GM18502 (cell line): Measurements from ENCODE around the gene NET1.
"Not testable (repeated sequence)": the region's sequence is repeated elsewhere in the genome, so short reads cannot be mapped to it uniquely, and the experiment has no call there.

Experiments used
- ATAC-seq: cut with Tn5 transposase; IDR thresholded peaks from one replicate; pipeline ENCODE4 v1.9.1; 2021; ENCODE audit warnings: mild to moderate bottlenecking; ENCODE audit not compliant: unreplicated experiment, poor library complexity

NET1 gene

GRCh38 chr10:5396556-5397300 is 15.6 kb upstream of the NET1 start:
- no peak for ATAC-seq

- no peak for ATAC-seq
These were observed 13.0 kb upstream of the NET1 start for GRCh38 chr10:5399332-5399731.

DNA sequence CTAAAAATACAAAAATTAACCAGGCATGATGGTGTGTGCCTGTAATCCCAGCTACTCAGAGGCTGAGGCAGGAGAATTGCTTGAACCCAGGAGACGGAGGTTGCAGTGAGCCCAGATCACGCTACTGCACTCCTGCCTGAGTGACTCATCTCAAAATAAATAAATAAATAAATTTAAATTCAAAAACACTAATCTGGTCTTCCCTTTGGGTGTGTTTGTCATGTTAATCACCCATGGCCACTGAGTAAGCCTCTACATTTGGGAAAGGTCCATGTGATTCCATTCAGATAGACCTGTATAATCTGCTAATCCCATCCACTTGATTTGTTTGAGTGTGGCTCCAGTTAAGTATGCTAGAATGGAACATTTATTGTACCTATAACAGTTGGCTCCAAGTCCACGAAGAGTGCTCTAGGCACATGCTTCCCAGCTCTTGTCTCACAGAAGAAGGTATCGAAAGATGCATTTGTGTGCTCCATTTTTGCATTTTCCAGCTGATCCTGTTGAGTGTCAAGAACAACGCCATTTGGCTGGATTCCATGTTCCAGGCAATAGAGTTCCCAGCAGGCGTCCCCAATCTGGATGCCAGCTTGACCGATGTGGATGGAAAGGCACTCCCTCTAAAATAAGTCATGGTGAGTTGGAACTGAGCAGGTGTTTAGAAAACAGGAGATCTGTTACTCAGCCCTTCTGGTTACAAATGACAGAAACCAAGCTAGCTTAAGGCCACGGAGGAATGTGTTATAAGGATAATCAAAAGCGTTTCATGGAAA is 11.7 kb upstream of the NET1 start:
- no peak for ATAC-seq

DNA sequence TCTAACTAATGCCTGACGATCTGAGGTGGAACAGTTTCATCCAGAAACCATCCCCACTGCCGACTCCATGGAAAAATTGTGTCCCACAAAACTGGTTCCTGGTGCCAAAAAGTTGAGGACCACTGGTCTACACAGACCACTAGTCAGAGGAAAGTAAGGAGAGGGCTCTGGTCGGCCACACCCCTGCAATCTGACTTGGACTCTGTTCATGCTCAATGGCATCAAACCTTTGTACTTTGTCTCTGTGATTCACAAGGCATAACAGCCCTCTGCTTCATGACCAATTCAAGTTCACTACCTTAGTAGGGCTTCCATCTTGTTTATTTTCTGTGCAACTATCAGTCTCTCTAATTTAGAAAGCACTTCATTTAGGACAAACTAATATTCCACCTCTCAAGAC is 9.6 kb upstream of the NET1 start:
- ATAC-seq: no peak

DNA sequence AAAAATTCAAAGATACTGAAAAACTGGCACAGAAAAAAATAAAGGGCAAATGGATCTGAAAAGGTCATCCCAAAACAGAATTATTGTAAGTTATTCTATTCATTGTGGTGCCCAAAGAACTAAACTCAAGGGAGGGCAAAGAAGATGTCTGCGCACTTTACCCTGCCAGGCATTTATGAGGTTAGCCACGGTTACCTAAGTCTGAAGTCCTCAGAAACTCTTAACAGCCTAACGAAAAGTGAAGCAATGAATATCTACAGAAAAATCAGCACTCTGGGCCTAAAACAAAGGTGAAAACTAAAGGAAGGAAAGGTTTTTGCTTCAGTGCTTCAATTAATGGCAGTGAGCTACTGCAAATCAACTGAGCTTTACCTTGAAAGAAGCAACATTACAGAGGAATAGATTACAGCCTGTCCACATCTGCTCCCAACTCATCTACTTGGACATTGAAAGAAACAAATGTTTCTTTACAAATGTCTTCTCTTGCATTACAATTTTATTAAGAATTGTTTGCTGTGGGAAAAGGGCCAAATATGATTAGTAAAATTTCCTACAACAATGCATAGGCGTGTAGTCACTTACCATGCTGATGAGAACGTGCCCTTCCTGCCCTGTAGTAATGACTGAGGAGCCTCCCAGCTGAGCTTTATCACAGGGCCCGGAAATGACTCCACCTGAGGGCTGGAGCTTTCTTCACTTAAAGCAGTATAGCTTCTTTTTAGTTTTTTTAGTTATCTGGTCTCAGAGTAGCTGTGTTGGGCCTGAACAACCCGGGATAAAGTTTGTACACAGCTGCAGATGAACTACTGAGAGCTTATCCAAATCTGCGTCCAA is 7.9 kb upstream of the NET1 start, which contains the start of gene TUBAL3:
TSS of gene TUBAL3 (minus strand) at position 621 of the 834 bp plus-strand sequence. CDS start at position 585, 36 bp downstream.
- ATAC-seq: no peak

GRCh38 chr10:5406918-5407317 is 5.4 kb upstream of the NET1 start:
- no peak for ATAC-seq

GRCh38 chr10:5410787-5411186 is 1.6 kb upstream of the NET1 start:
- not testable (repeated sequence) for ATAC-seq

DNA sequence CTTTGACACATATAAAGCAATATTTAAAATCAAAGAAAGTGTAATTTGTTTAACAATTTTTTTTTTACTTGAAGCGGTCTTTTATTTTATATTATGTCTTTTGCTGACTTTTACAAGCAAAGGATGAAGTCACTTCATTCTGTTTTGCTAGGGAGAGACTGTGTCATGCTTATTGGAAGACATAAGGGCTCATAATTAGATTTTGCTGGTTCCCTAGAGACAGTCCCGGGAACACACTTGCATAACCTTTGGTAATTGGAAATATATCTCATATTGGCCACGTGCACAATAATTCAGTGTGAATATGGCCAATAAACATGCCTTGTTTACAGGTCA is 448 bp upstream of the NET1 start:
- ATAC-seq: no peak

GRCh38 chr10:5413012-5413938 is 918 bp downstream of the NET1 start:
- no peak for ATAC-seq

GRCh38 chr10:5416981-5417380 is 4.6 kb downstream of the NET1 start:
- ATAC-seq: no peak

- no peak for ATAC-seq
These were observed 6.2 kb downstream of the NET1 start for GRCh38 chr10:5418584-5418983.

DNA sequence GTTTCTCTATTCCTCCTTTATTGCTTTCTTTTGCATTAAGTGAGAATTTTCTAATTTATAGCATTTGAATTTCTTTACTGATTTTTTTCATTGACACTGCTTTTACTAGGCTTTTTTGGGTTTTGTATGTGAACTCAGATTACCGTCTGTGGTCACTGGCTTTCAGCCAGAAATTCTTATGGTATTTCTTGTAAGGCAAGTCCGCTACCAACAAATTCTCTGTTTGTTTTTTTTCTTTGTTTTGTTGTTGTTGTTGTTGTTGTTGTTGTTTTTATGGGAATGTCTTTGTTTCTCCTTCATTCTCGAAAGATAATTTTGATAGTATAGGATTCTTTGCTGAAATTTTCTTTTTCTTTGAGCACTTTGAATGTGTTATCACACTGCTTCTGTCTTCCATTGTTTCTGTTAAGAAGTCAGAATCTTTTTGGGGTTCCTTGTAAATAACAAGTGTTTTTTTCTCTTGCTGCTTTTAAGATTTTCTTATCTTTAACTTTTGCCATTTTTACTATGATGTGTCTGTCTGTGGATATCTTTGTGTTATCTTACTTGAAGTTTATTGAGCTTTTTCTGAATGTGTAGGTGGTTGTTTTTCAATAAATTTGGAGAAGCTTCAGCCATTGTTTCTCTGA is 7.2 kb downstream of the NET1 start:
- no peak for ATAC-seq

DNA sequence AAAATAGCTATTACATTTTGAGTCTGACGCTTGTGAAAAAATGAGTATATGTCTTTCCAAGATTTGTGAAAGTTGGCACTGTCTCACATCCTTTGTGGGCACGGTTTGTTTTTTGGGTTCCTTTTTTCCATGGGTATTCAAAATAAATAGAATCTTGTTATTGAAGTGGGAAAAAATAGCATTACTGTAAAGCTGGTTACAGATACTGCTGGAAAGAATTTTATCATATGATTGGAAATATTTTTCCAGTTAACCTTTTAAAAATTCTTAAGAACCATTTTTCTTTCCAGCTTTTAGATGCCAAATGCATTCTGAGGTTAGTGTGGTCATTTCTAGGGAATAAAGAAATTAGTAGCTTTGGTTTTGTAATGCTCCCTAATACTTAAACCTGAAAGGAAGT is 11.4 kb downstream of the NET1 start:
- no peak for ATAC-seq

DNA sequence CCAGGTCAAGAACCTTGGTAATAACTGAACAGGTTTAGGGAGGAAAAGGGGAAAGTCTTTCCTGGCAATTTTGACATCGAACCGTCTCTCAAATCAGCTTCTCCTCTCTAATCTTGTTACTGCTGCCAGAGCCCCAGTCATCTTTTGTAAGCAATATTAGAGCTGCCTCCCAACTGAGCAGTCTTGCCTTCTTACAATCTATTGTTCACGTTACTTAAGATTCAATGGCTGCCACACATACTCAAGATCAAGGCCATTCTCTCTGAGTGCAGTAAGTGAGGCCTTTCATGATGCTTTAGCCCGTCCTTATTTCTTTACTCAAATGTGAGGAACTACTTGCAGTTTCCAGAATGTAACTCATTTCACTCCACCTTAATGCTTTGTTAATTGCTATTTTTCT is 12.4 kb downstream of the NET1 start:
- no peak for ATAC-seq

DNA sequence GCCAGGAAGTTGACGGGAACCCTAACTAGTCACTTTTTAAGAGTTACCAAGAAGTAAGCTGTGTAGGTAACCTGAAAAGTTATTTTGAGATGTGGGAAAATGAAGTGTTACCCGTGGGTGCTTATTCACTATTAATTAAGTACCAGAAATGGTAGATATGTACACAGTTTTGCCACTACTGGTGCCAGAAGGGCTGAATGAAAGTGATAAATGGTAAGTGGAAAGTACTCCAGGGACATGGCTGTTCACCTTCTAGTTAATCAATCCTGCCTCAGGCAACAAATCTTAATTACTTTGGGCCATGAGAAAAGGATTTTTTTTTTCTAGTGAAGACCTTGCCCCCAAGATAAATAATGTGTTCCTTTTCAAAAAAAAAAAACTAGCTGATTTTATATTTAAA is 15.8 kb downstream of the NET1 start:
- no peak for ATAC-seq

DNA sequence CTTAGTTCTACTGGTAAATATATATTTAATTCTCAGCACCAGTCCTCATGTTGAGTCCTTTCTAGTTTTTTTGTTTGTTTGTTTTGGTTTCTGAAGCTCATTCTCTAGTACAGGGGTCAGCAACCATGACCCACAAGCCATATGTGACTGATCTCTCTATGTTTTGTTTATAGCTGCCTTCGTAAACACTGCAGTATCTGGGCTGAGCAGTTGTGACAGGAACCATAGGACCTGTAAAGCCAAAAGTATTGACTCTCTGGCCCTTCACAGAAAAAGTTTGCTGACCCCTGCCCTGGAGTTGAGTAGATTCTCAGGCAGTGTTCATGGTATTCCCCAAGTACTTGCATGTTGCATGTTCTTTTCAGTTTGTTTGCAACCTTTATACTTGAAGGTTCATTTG is 20.8 kb downstream of the NET1 start:
- ATAC-seq: no peak

DNA sequence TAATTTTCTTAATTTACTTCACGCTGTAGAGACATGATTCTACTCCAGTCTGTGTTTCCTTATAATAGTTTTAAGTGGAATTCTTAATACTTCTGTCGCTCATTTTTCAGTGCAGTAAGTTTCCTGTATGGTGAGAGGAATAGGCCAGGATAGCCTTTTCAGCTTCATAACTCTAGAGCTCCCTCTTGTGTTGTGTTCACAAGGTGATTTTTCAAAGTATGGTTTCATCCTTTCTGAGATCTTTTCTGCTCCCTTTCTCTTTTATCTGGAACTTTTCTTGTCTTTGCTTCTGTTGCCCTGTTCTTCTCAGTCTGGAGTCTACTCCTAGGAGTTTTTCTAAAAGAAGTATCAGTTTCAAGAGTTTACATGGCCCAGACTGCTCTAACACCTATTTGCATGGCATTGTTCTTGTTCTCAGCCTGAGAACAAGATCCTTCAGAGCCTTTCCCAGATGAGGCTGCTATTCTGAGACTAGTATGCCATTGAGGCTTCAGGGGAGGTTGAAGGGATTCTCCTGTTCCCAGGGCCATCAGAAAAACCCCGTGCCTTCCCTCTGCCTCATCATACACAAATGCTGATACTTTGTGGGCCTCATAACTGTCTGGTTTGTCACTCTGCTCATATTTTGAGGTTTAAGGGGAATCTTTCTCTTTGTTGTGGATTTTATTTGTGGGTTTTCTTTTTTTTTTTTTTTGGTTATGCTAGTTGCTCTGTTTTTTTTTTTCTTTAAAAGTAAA is 21.8 kb downstream of the NET1 start:
- ATAC-seq: peak; percentile 69

DNA sequence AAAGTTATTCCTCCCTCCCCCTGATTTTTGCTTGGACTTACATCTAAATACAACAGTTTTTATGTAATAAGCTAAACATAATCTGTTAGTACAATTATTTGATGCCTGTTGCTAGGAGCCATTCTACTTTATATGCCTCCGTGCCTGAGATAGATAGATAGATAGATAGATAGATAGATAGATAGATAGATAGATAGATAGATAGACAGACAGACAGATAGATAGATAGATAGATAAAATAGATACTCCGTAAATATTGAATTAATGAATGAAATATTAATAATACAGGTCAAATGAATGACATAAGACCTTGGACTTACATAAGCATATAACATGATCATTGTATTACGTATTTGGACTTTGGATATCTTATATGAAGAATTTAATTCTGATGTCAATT is 23.0 kb downstream of the NET1 start:
- ATAC-seq: no peak

- ATAC-seq: no peak
These were observed 27.8 kb downstream of the NET1 start for GRCh38 chr10:5440206-5440605.
